K562 (cell line): ENCODE results near the gene CLDN15. TPM values are rescaled to one million over a fixed set of nuclear protein-coding genes. Genes with fewer than 3 reads are reported as not detected.

Source experiments
- ASH1L ChIP-seq: fragments of 450-650 bp; IDR thresholded peaks from 2 replicates; pipeline ENCODE4 v1.6.1; 2018; ENCODE audit warnings: borderline replicate concordance, mild to moderate bottlenecking, low read depth; ENCODE audit not compliant: partially characterized antibody
- CAMTA2 ChIP-seq: fragments of 250-450 bp; sonication (Bioruptor Pico); conservative IDR thresholded peaks from 2 replicates; pipeline ENCODE4 v1.5.1; 2022
- CBX2 ChIP-seq: fragments of 200-600 bp; sonication (generic); IDR thresholded peaks from one replicate; pipeline ENCODE4 v1.6.1; 2012; ENCODE audit warnings: mild to moderate bottlenecking, low read length, inconsistent platforms; ENCODE audit not compliant: insufficient read depth, poor library complexity, severe bottlenecking
- HDAC2 ChIP-seq: fragments of 450-650 bp; IDR thresholded peaks from 2 replicates; pipeline ENCODE4 v1.6.1; 2016; ENCODE audit warnings: mild to moderate bottlenecking
- HMG20B ChIP-seq: fragments of 250-450 bp; sonication (Bioruptor Pico); IDR thresholded peaks from 2 replicates; pipeline ENCODE4 v1.5.0; 2021; ENCODE audit warnings: mild to moderate bottlenecking
- ILF3 ChIP-seq: fragments of 450-650 bp; IDR thresholded peaks from 2 replicates; pipeline ENCODE4 v1.6.1; 2018; ENCODE audit warnings: antibody characterized with exemption, mild to moderate bottlenecking, moderate library complexity, borderline replicate concordance
- ILK ChIP-seq: fragments of 450-650 bp; IDR thresholded peaks from 2 replicates; pipeline ENCODE4 v1.6.1; 2016; ENCODE audit warnings: missing genetic modification characterization, low read depth, mild to moderate bottlenecking, missing compliant biosample characterization, moderate library complexity, borderline replicate concordance
- POLR3A ChIP-seq: IDR thresholded peaks from 2 replicates; pipeline ENCODE4 v1.6.1; 2011; ENCODE audit warnings: borderline replicate concordance, mild to moderate bottlenecking, moderate library complexity; ENCODE audit not compliant: insufficient read length, insufficient read depth; ENCODE audit errors: extremely low read depth
- SMAD1 ChIP-seq: fragments of 150-350 bp; IDR thresholded peaks from 2 replicates; pipeline ENCODE4 v1.6.1; 2014; ENCODE audit warnings: low read length, low read depth; ENCODE audit not compliant: partially characterized antibody
- SMC3 ChIP-seq: conservative IDR thresholded peaks from 2 replicates; pipeline ENCODE4 v1.6.1; 2011; ENCODE audit warnings: low read depth, low read length, improper control_type of control experiment; ENCODE audit not compliant: insufficient read depth
- SPI1 ChIP-seq: IDR thresholded peaks from 2 replicates; pipeline ENCODE4 v1.6.1; 2011; ENCODE audit warnings: low read depth, low read length, control low read depth, borderline replicate concordance
- ZKSCAN1 ChIP-seq: fragments of 150-350 bp; IDR thresholded peaks from 2 replicates; pipeline ENCODE4 v1.6.1; 2016; ENCODE audit warnings: low read depth, low read length
- polyA plus RNA-seq, 8 experiments: library from polyadenylated mRNA; depleted of rRNA in 4 of 8; stranded (reverse) in 5 of 8; unstranded in 3 of 8; fragments of >200 nt; fragmentation: Nextera tagmentation in 2 of 8; fragmentation: Illumina TruSeq in 1 of 8; extraction: Ambion mirVana in 2 of 8; extraction: Trizol in 1 of 8; gene quantifications; 2 replicates each; pipeline versions ENCODE4 v1.2.1 to v1.2.3, GENCODE V29; 2011 to 2014; ENCODE audit warnings: inconsistent platforms in 1 of 8, missing spikeins in 1 of 8
- total RNA-seq, 7 experiments: library from RNA; depleted of rRNA in 6 of 7; stranded (reverse); fragments of >200 nt in 6 of 7; fragmentation: Illumina TruSeq in 2 of 7; extraction: Trizol in 2 of 7; gene quantifications; 2 replicates each; pipeline versions ENCODE4 v1.2.1 to v1.2.3, GENCODE V29; 2011 to 2021; ENCODE audit warnings: low replicate concordance in 1 of 7
- TF ChIP-seq, protein P1 (sequence below): fragments of 250-450 bp; sonication (Bioruptor Pico); IDR thresholded peaks from 2 replicates; pipeline ENCODE4 v1.5.0; 2020; ENCODE audit warnings: mild to moderate bottlenecking
- TF ChIP-seq, protein P2 (sequence below): fragments of 450-650 bp; IDR thresholded peaks from 2 replicates; pipeline ENCODE4 v1.7.1; 2018; ENCODE audit warnings: mild to moderate bottlenecking, low read depth; ENCODE audit not compliant: partially characterized antibody
- TF ChIP-seq, protein P3 (sequence below): sonication (generic); formaldehyde crosslinking; IDR thresholded peaks from 2 replicates; pipeline ENCODE4 v1.8.1; 2023; ENCODE audit warnings: mild to moderate bottlenecking, missing genetic modification reagents, moderate library complexity
- TF ChIP-seq, protein P4 (sequence below): fragments of 450-650 bp; IDR thresholded peaks from 2 replicates; pipeline ENCODE4 v1.6.1; 2017; ENCODE audit warnings: antibody characterized with exemption
- TF ChIP-seq, protein P5 (sequence below): conservative IDR thresholded peaks from 2 replicates; pipeline ENCODE4 v1.6.1; 2011; ENCODE audit warnings: low read depth, mild to moderate bottlenecking, low read length; ENCODE audit not compliant: control insufficient read depth

The CLDN15 gene
- total and polyA plus RNA-seq, 9 of the 15 experiments (the other 6 are each of a cell fraction or from before 2014, with no cell fraction given), result 0.32 to 14.5 (median 7.4) TPM

DNA sequence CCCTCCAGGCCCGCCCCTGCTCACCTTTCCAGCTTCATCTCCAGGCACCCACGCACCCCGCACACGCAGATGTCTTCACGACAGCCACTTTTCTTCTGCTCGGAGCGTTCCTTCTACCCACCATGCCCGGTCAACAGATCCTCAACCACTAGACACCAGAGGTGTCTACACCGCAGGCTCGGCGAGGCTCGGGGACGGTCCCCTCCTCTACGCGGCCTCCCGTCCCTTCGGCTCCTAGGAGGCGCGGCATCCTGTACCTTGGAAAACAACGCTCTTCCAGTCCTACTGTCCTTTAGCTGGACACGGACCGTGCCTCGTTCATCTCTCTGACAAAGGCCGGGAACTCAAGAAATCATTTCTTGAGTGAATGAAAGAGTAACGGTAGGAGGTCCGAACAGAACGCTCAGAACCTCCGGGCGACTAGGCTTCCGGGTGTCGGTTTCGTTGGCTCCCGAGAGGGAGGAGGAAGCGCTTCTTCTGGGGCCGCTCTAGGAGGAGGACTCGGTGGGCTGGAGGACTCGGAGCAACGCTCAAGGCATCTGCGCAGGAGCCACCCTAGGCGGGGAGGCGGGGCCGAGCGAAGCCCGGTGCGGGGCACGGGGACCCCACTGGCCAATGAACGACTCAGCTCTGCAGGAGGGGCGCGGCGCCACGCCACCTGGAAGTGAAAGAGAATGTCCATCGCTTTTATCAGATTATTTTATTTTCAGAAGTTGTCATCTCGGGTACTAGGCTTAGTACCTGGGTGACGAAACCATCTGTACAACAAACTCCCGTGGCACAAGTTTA, 14.5 kb upstream of the CLDN15 start (continued):
- TF ChIP-seq SMAD1 (no peak), POLR3A (no peak), ILF3 (no peak), ASH1L (peak; percentile 48), HDAC2 (peak; percentile 45; the same call in 1 of the 2 replicates), SPI1 (peak; percentile 61), CBX2 (no peak), ZKSCAN1 (0 out of 2 replicates have a peak, but pooled peaks have one; percentile 48), CAMTA2 (CRISPR knock-in tag) (no peak), HMG20B (CRISPR knock-in tag) (no peak), SMC3 (0 out of 2 replicates have a peak, but pooled peaks have one; percentile 1), ILK (tag) (no peak)
- TF ChIP-seq, protein P1, sequence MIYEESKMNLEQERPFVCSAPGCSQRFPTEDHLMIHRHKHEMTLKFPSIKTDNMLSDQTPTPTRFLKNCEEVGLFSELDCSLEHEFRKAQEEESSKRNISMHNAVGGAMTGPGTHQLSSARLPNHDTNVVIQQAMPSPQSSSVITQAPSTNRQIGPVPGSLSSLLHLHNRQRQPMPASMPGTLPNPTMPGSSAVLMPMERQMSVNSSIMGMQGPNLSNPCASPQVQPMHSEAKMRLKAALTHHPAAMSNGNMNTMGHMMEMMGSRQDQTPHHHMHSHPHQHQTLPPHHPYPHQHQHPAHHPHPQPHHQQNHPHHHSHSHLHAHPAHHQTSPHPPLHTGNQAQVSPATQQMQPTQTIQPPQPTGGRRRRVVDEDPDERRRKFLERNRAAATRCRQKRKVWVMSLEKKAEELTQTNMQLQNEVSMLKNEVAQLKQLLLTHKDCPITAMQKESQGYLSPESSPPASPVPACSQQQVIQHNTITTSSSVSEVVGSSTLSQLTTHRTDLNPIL, result no peak
- TF ChIP-seq, protein P2, sequence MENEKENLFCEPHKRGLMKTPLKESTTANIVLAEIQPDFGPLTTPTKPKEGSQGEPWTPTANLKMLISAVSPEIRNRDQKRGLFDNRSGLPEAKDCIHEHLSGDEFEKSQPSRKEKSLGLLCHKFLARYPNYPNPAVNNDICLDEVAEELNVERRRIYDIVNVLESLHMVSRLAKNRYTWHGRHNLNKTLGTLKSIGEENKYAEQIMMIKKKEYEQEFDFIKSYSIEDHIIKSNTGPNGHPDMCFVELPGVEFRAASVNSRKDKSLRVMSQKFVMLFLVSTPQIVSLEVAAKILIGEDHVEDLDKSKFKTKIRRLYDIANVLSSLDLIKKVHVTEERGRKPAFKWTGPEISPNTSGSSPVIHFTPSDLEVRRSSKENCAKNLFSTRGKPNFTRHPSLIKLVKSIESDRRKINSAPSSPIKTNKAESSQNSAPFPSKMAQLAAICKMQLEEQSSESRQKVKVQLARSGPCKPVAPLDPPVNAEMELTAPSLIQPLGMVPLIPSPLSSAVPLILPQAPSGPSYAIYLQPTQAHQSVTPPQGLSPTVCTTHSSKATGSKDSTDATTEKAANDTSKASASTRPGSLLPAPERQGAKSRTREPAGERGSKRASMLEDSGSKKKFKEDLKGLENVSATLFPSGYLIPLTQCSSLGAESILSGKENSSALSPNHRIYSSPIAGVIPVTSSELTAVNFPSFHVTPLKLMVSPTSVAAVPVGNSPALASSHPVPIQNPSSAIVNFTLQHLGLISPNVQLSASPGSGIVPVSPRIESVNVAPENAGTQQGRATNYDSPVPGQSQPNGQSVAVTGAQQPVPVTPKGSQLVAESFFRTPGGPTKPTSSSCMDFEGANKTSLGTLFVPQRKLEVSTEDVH, result peak; percentile 88
- TF ChIP-seq, protein P3, sequence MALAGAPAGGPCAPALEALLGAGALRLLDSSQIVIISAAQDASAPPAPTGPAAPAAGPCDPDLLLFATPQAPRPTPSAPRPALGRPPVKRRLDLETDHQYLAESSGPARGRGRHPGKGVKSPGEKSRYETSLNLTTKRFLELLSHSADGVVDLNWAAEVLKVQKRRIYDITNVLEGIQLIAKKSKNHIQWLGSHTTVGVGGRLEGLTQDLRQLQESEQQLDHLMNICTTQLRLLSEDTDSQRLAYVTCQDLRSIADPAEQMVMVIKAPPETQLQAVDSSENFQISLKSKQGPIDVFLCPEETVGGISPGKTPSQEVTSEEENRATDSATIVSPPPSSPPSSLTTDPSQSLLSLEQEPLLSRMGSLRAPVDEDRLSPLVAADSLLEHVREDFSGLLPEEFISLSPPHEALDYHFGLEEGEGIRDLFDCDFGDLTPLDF, result peak; percentile 47; the same call in 1 of the 2 replicates
- TF ChIP-seq, protein P4, sequence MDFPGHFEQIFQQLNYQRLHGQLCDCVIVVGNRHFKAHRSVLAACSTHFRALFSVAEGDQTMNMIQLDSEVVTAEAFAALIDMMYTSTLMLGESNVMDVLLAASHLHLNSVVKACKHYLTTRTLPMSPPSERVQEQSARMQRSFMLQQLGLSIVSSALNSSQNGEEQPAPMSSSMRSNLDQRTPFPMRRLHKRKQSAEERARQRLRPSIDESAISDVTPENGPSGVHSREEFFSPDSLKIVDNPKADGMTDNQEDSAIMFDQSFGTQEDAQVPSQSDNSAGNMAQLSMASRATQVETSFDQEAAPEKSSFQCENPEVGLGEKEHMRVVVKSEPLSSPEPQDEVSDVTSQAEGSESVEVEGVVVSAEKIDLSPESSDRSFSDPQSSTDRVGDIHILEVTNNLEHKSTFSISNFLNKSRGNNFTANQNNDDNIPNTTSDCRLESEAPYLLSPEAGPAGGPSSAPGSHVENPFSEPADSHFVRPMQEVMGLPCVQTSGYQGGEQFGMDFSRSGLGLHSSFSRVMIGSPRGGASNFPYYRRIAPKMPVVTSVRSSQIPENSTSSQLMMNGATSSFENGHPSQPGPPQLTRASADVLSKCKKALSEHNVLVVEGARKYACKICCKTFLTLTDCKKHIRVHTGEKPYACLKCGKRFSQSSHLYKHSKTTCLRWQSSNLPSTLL, result no peak
- TF ChIP-seq, protein P5, sequence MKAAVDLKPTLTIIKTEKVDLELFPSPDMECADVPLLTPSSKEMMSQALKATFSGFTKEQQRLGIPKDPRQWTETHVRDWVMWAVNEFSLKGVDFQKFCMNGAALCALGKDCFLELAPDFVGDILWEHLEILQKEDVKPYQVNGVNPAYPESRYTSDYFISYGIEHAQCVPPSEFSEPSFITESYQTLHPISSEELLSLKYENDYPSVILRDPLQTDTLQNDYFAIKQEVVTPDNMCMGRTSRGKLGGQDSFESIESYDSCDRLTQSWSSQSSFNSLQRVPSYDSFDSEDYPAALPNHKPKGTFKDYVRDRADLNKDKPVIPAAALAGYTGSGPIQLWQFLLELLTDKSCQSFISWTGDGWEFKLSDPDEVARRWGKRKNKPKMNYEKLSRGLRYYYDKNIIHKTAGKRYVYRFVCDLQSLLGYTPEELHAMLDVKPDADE, result peak; percentile 69; the same call in 1 of the 2 replicates
